HEK293 (cell line): Measurements from ENCODE around the gene RHOF.
A peak's percentile ranks its signal among the peaks of the same experiment; 100 is the strongest.

Experiments used
- ATF2 ChIP-seq: fragments of 450-650 bp; formaldehyde crosslinking; IDR thresholded peaks from 2 replicates; pipeline ENCODE4 v1.5.1; 2016; ENCODE audit warnings: missing biosample characterization, missing genetic modification characterization, low read depth
- BCL11B ChIP-seq: fragments of 450-650 bp; formaldehyde crosslinking; IDR thresholded peaks from 2 replicates; pipeline ENCODE4 v1.5.1; 2016; ENCODE audit warnings: low read depth, missing biosample characterization, missing genetic modification characterization
- BCL6B ChIP-seq: fragments of 450-650 bp; formaldehyde crosslinking; IDR thresholded peaks from 2 replicates; pipeline ENCODE4 v1.5.1; 2017; ENCODE audit warnings: missing biosample characterization, missing genetic modification characterization
- CTCF ChIP-seq: fragments of 450-650 bp; formaldehyde crosslinking; IDR thresholded peaks from 2 replicates; pipeline ENCODE4 v1.5.1; 2016; ENCODE audit warnings: missing biosample characterization, missing genetic modification characterization
- GLIS1 ChIP-seq: fragments of 450-650 bp; formaldehyde crosslinking; IDR thresholded peaks from 2 replicates; pipeline ENCODE4 v1.5.1; 2016; ENCODE audit warnings: missing biosample characterization, missing genetic modification characterization
- KLF7 ChIP-seq: fragments of 450-650 bp; formaldehyde crosslinking; IDR thresholded peaks from 2 replicates; pipeline ENCODE4 v1.5.1; 2016; ENCODE audit warnings: missing biosample characterization, missing genetic modification characterization, borderline replicate concordance
- SCRT1 ChIP-seq: fragments of 450-650 bp; formaldehyde crosslinking; IDR thresholded peaks from 2 replicates; pipeline ENCODE4 v1.5.1; 2016; ENCODE audit warnings: missing biosample characterization, missing genetic modification characterization, borderline replicate concordance
- SP7 ChIP-seq: fragments of 450-650 bp; formaldehyde crosslinking; IDR thresholded peaks from 2 replicates; pipeline ENCODE4 v1.5.1; 2016; ENCODE audit warnings: missing biosample characterization, missing genetic modification characterization
- TCF7L2 ChIP-seq: IDR thresholded peaks from 2 replicates; pipeline ENCODE4 v1.6.1; 2011; ENCODE audit warnings: low read depth, mild to moderate bottlenecking, inconsistent platforms, low read length, moderate library complexity, borderline replicate concordance
- YY2 ChIP-seq: fragments of 450-650 bp; formaldehyde crosslinking; IDR thresholded peaks from 2 replicates; pipeline ENCODE4 v1.5.1; 2016; ENCODE audit warnings: missing biosample characterization, missing genetic modification characterization
- ZBTB11 ChIP-seq: fragments of 450-650 bp; formaldehyde crosslinking; conservative IDR thresholded peaks from 2 replicates; pipeline ENCODE4 v1.5.1; 2016; ENCODE audit warnings: low read depth, missing biosample characterization, missing genetic modification characterization
- ZBTB20 ChIP-seq: fragments of 450-650 bp; formaldehyde crosslinking; IDR thresholded peaks from 2 replicates; pipeline ENCODE4 v1.5.1; 2016; ENCODE audit warnings: missing biosample characterization, missing genetic modification characterization
- ZBTB6 ChIP-seq: fragments of 450-650 bp; formaldehyde crosslinking; IDR thresholded peaks from 2 replicates; pipeline ENCODE4 v1.5.1; 2017; ENCODE audit warnings: missing biosample characterization, missing genetic modification characterization
- ZBTB8A ChIP-seq: fragments of 450-650 bp; formaldehyde crosslinking; IDR thresholded peaks from 2 replicates; pipeline ENCODE4 v1.5.1; 2016; ENCODE audit warnings: missing biosample characterization, missing genetic modification characterization
- ZFHX2 ChIP-seq: fragments of 450-650 bp; formaldehyde crosslinking; conservative IDR thresholded peaks from 2 replicates; pipeline ENCODE4 v1.5.1; 2016; ENCODE audit warnings: missing biosample characterization, missing genetic modification characterization
- ZFP69B ChIP-seq: fragments of 450-650 bp; formaldehyde crosslinking; IDR thresholded peaks from 2 replicates; pipeline ENCODE4 v1.5.1; 2016; ENCODE audit warnings: missing biosample characterization, missing genetic modification characterization
- ZNF155 ChIP-seq: fragments of 450-650 bp; formaldehyde crosslinking; IDR thresholded peaks from 2 replicates; pipeline ENCODE4 v1.5.1; 2016; ENCODE audit warnings: missing biosample characterization, missing genetic modification characterization
- ZNF16 ChIP-seq: fragments of 450-650 bp; formaldehyde crosslinking; IDR thresholded peaks from 2 replicates; pipeline ENCODE4 v1.5.1; 2016; ENCODE audit warnings: low read depth, missing biosample characterization, missing genetic modification characterization
- ZNF174 ChIP-seq: fragments of 450-650 bp; formaldehyde crosslinking; IDR thresholded peaks from 2 replicates; pipeline ENCODE4 v1.5.0; 2017; ENCODE audit warnings: missing biosample characterization, mild to moderate bottlenecking, missing genetic modification characterization
- ZNF2 ChIP-seq: fragments of 450-650 bp; formaldehyde crosslinking; IDR thresholded peaks from 2 replicates; pipeline ENCODE4 v1.5.1; 2016; ENCODE audit warnings: missing biosample characterization, missing genetic modification characterization
- ZNF341 ChIP-seq: fragments of 450-650 bp; formaldehyde crosslinking; IDR thresholded peaks from 2 replicates; pipeline ENCODE4; 2016; ENCODE audit warnings: low read depth, missing biosample characterization, missing genetic modification characterization
- ZNF350 ChIP-seq: fragments of 450-650 bp; formaldehyde crosslinking; IDR thresholded peaks from 2 replicates; pipeline ENCODE4 v1.5.0; 2017; ENCODE audit warnings: missing biosample characterization, mild to moderate bottlenecking, missing genetic modification characterization
- ZNF394 ChIP-seq: fragments of 450-650 bp; formaldehyde crosslinking; IDR thresholded peaks from 2 replicates; pipeline ENCODE4 v1.5.1; 2016; ENCODE audit warnings: missing biosample characterization, missing genetic modification characterization, mild to moderate bottlenecking, moderate library complexity, borderline replicate concordance
- ZNF398 ChIP-seq: fragments of 450-650 bp; formaldehyde crosslinking; IDR thresholded peaks from 2 replicates; pipeline ENCODE4 v1.5.1; 2017; ENCODE audit warnings: missing biosample characterization, missing genetic modification characterization
- ZNF423 ChIP-seq: fragments of 450-650 bp; formaldehyde crosslinking; IDR thresholded peaks from 2 replicates; pipeline ENCODE4 v1.5.1; 2016; ENCODE audit warnings: missing biosample characterization, missing genetic modification characterization
- ZNF600 ChIP-seq: fragments of 450-650 bp; formaldehyde crosslinking; IDR thresholded peaks from 2 replicates; pipeline ENCODE4 v1.5.1; 2016; ENCODE audit warnings: missing biosample characterization, missing genetic modification characterization
- ZNF707 ChIP-seq: fragments of 450-650 bp; formaldehyde crosslinking; IDR thresholded peaks from 2 replicates; pipeline ENCODE4 v1.5.1; 2016; ENCODE audit warnings: missing biosample characterization, missing genetic modification characterization
- ZNF768 ChIP-seq: fragments of 450-650 bp; formaldehyde crosslinking; IDR thresholded peaks from 2 replicates; pipeline ENCODE4 v1.5.1; 2018; ENCODE audit warnings: missing biosample characterization, mild to moderate bottlenecking, missing genetic modification characterization

Gene RHOF

GRCh38 chr12:121796855-121797751, 3.6 kb upstream of the RHOF start (continued):
- no peak for TF ChIP-seq SCRT1 (tag by site-specific recombination)
- TF ChIP-seq ZNF707 (tag by site-specific recombination) = no peak
- TF ChIP-seq SP7 (tag by site-specific recombination) = peak; percentile 84
- TF ChIP-seq BCL11B (tag by site-specific recombination) = peak; percentile 61; the same call in 1 of the 2 replicates
- peak; percentile 96 for TF ChIP-seq ZNF423 (tag by site-specific recombination)
- TF ChIP-seq ZFHX2 (tag by site-specific recombination) = peak; percentile 46
- TF ChIP-seq ZNF341 (tag by site-specific recombination) = peak; percentile 98
- no peak for TF ChIP-seq BCL6B (tag by site-specific recombination)
- TF ChIP-seq ZNF398 (tag by site-specific recombination) = peak; percentile 78
- peak; percentile 67; the same call in 1 of the 2 replicates for TF ChIP-seq ZBTB20 (tag by site-specific recombination)
- no peak for TF ChIP-seq ZNF16 (tag by site-specific recombination)
- no peak for TF ChIP-seq ZNF155
- TF ChIP-seq ZNF768 (tag by site-specific recombination) = no peak
- peak; percentile 87 for TF ChIP-seq KLF7 (tag by site-specific recombination)
- peak; percentile 74 for TF ChIP-seq ZBTB11 (tag by site-specific recombination)
- peak; percentile 87 for TF ChIP-seq ZBTB8A
- TF ChIP-seq ZFP69B (tag by site-specific recombination) = peak; percentile 87
- TF ChIP-seq ZBTB6 (tag by site-specific recombination) = no peak
- TF ChIP-seq ZNF600 (tag by site-specific recombination) = peak; percentile 60; the same call in 1 of the 2 replicates
- TF ChIP-seq ZNF2 (tag by site-specific recombination) = peak; percentile 14; the same call in 1 of the 2 replicates
- TF ChIP-seq TCF7L2 = no peak
- TF ChIP-seq YY2 = no peak
- TF ChIP-seq ZNF350 (tag by site-specific recombination) = no peak
- TF ChIP-seq GLIS1 (tag by site-specific recombination) = peak; percentile 99
- no peak for TF ChIP-seq ZNF174 (tag by site-specific recombination)
- TF ChIP-seq ATF2 = no peak
- TF ChIP-seq ZNF394 (tag by site-specific recombination) = peak; percentile 14; the same call in 1 of the 2 replicates
- TF ChIP-seq CTCF (tag by site-specific recombination) = peak; percentile 94
